GM19467 (cell line): Measurements from ENCODE around the gene MRM2.

Experiments used
- ATAC-seq: cut with Tn5 transposase; IDR thresholded peaks from one replicate; pipeline ENCODE4 v1.9.1; 2021; ENCODE audit warnings: mild to moderate bottlenecking, moderate library complexity; ENCODE audit not compliant: unreplicated experiment

The MRM2 gene

DNA sequence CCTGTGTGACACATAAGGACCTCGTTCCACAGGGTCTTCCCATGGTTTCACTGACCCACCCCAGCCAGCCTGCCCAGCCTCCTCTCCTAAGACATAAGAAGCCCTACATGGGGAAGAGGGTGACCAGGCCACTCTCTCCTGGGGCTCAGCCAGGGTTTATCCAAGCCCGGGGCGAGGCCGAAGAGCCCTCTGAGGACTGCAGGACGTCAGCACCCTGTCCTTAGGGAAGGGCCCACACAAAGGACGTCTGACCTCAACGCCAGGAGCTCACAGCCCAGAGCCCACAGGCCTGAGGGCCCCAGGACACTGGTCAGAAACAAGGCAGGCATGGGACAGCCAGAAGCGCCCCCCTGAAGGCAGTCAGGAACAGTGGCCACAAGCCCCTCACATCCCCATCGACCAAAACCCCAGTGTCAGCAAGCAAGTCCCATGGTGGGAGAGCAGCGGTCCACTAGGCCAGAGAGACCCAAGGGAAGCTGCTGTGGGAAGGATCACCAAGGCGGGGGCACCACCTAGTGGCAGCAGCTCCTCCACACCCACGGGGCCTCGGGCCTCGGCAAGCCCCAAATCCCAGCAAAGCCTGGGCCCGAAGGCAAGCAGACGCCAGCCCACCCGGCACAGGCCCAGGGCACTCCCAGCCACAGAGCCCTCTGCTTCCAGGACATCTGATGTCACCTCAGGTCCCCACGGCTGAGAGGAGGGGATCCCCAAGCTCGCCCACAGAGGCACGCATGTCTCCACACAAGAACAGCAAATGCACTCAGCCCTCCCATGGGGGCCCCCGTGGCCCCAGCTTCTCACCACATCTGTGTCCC, 32.7 kb downstream of the MRM2 start:
- ATAC-seq: no peak

- no peak for ATAC-seq
Observed at GRCh38 chr7:2208712-2209111, 33.3 kb downstream of the MRM2 start.

DNA sequence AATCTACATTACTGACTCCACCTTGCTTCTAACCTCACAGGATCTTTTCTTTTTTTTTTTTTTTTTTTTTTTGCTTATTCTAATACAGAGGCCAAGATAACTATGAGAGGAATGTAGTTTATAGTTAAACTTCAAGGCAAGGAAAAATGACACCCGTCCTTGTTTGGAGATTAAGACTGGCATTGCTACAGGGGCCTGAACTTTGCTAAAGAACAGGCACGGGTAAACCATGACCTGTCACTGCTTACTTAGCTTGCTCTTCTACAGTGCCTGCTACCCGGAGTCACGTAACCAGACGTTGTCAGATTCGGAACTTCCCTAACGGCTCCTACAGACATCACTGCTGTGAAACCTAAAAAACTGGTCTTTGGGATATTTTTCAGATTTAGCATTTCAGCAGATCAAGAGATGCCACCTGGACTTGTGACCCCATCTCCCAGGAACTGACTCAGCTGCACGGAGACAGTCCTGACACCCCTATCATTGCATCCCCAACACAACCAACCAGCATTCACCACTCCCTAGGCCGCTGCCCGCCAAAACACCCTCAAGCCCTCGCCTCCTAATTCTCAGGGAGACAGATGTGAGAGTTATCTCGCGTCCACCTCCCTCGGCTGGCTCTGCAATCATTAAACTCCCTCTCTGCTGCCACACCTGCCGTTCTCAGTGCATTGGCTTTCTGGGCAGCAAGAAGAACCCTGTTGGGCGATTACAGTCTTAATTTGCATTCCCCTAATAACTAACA, 36.8 kb downstream of the MRM2 start:
- no peak for ATAC-seq

DNA sequence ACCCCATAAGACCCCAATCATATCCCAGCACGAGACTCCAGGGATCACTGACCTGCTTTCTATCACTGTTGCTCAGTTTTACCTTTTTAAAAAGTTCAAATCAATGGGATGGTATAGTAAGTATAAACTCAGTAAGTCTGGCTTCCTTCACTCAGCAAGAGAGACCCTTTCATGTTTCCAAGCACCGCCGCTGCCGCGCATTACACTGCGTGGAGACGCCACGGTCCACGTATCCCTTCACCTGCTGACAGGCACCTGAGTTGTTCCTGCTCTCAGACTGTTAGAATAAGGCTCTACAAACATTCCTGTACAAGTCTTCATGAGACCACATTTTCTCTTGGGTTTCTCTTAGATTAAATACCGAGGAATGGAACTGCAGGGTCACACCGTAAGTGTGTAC, 37.6 kb downstream of the MRM2 start:
- ATAC-seq: no peak

- ATAC-seq: no peak
Observed at GRCh38 chr7:2203766-2204300, 38.2 kb downstream of the MRM2 start.

DNA sequence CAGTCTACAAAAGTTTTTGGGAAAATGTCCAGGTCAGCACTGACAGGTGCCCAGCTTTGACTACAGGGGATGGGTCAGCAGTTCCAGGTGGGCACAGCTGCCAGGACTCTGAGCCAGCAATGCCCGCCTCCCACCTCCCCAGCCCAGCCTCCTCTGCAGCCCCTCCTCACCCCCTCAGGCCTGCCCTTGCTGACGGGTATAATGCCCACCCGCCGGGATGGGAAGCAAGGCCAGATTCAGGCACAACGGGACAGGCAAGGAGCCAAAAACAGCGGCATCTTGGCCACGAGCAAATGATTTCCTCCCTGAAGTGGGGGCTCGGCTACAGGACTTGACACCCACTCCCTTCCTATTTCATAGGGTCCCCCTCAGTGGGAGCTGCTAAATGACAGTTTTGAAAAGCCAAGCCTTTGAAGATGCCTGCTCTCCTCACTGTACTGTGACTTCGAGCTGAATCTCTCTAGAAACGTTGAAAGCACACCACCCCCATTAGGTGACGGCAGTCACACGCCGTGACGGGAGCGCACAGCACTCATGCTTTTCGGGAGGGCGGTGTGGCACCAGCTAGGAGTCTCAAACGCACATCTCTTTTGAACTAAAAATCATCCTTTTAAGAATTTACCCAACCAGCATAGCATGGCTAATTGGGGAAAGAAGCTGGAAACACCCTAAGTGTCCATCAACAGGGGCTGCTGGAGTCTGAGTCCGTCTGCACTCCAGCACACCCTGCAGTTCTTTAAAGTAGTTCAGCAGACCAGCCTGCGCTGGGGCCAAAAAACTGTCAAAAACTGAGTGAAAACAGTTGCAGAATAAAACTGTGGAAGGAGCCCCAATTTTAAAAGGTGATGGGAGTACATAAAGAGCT, 38.9 kb downstream of the MRM2 start:
- no peak for ATAC-seq

GRCh38 chr7:2202361-2202761, 39.6 kb downstream of the MRM2 start:
- no peak for ATAC-seq

DNA sequence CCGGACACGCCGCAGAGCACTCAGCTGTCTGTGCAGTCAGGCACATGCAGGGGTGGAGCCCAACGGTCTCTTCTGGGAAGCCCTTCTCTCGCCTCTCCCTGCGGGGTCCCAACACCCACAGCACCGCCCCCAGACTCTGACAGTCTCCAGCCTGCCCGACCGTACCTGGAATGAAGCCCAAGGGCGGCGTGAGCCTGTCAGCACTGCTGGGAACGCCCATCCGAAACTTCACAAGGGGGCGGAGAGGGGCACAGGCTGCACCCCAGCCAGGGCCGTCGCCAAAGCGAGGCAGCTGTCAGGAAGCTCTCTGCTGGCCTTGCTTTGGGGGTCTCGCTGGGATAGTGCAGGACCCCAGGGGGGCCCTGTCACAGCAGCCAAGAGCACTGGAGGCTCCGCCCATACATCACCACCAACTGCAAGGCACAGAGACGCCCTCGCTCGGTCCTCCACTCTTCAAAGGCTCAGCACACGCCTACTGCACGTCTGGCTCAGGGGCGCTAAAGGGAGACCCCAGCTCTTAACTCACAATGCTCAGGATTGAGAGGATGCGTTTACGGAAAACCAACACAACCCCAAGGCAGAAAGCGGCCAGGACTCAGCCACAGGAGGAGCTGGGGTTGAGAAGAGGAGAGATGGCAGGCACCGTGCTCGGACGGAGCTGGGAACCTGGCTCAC, 40.2 kb downstream of the MRM2 start:
- no peak for ATAC-seq

GRCh38 chr7:2201128-2201527, 40.9 kb downstream of the MRM2 start:
- ATAC-seq: no peak

DNA sequence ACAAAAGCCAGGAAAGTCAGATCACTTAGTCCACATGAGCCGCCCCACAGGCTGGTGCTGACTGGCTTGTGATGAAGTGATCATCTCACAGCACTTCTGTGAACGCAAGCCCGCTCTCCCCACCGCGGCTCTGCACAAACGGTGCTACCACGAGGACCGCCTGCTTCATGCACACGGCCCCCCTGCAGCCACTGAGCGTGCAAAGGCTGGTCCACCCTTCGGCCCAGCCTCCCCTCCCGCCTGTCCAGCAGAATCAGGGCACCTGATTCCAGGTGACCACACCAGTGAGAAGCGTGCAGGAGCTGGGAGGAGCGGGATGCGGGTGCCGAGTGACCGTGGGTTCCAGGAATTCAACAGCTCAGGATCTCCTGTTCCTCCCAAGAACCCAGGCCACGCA, 41.4 kb downstream of the MRM2 start:
- no peak for ATAC-seq

GRCh38 chr7:2199956-2200583, 41.9 kb downstream of the MRM2 start:
- ATAC-seq: no peak

DNA sequence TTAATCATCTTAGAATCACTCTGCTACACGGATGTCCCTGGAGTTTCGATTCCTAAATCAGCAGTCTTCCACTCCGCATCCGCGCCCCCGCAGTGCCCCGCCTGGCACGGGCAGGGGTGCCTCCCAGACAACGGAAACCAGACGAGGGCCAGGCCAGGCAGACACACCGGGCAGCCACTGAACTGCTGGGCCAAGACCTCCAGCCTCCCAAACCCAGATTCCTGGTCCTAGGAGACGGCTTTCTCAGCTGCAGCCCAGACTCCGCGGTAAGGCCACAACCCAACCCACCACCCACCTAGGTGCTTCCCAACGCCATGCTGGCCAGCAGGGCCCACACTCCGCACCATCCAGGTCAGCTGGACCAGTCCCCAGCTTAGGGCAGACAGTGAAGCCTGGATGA, 42.5 kb downstream of the MRM2 start:
- no peak for ATAC-seq

- ATAC-seq: no peak
Observed at GRCh38 chr7:2198760-2199159, 43.2 kb downstream of the MRM2 start.

DNA sequence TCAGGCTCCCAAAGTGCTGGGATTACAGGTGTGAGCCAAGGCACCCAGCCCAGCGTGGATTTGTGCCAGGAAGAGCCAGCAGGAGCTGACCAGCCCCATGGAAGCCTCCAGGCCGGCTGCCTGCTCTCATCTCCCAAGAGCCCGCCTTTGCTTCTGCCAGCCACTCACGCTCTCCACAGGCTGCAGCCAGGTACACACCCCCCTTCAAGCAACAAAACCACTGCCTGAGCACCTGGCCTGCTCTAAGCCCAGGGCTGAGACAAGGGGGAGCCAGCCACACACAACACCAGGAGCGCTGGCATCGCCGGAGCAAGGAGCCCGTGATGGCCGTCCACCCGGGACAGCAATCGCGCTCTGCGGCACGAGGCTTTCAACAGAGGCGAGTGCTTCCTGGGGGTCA, 43.8 kb downstream of the MRM2 start:
- ATAC-seq: no peak

- no peak for ATAC-seq
Observed at GRCh38 chr7:2197436-2198155, 44.4 kb downstream of the MRM2 start.

GRCh38 chr7:2196381-2197378, 45.3 kb downstream of the MRM2 start:
- ATAC-seq: no peak

GRCh38 chr7:2195400-2196246, 46.4 kb downstream of the MRM2 start:
- no peak for ATAC-seq
